ENCODE measurements around the gene HNRNPUL1. TPM values are rescaled to one million over a fixed set of nuclear protein-coding genes. Genes with fewer than 3 reads are reported as not detected.
A peak's percentile ranks its signal among the peaks of the same experiment; 100 is the strongest.

HNRNPUL1 gene
- total and polyA plus RNA-seq, 12 donors: 55.5 to 151 (median 106) TPM

DNA sequence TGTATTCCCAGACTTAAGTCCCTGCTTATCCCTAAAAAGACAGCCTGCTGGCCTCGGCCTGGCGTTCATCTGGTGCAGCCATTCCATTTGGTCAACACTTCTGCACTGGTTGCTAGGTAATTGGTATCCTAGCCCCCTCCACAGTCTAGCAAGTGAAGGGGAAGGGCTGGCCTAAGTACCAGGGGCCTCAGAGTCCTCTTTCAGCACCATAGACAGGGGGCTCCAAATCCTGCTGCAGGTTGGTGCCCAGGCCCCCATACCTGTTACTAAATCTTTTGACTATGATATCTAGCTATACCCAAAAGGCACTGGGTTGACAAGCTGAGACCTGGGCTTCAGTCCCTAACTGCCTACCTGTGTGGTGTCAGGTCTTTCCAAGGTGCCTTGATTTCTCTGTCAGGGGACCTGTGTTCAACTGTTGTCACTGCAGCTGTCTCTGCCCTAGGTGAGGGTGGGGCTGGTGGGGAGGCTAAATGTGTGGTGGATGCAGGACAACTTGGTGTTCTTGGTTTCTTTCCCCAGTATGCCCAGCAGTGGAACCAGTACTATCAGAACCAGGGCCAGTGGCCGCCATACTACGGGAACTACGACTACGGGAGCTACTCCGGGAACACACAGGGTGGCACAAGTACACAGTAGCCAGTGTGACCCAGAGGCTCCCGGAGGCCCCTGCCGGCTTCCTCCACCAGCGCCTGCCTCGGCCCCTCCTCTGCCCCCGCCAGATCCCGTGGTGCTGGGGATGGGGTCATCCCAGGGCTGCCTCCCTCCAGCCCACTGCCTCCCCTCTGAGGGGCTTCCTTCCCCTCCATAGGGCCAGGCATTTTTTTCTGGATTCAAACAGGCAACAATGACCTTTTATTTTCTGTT lies 42.0 kb downstream of the HNRNPUL1 start:
- intact Hi-C loops (cut with DNase I): loop anchor here in 5 of 10 donors (5.0 kb wide), 4 partner anchors 39 to 334 kb away; partner anchors contain the start of gene B3GNT8 (in 1 of the 5)
- peaks cover 8 to 80% (median 46%) of the 10 kb centered on the region in 9 donors for H3K4me1 ChIP-seq
- peak overlapping the region in 1 of 10 donors; percentile 12 for H3K4me3 ChIP-seq
- ATAC-seq: no peak
- H3K27ac ChIP-seq: peak overlapping the region in 4 of 10 donors; percentile 10 to 99 (median 94)
- 81 to 83% methylated on average over 13 of the region's 13 CpGs for WGBS, 2 donors
- peaks cover 3 to 71% (median 50%) of the 10 kb centered on the region in 9 donors for H3K36me3 ChIP-seq
- H3K9me3 ChIP-seq: no peaks in the 10 kb centered on the region
- TF ChIP-seq, protein P1, sequence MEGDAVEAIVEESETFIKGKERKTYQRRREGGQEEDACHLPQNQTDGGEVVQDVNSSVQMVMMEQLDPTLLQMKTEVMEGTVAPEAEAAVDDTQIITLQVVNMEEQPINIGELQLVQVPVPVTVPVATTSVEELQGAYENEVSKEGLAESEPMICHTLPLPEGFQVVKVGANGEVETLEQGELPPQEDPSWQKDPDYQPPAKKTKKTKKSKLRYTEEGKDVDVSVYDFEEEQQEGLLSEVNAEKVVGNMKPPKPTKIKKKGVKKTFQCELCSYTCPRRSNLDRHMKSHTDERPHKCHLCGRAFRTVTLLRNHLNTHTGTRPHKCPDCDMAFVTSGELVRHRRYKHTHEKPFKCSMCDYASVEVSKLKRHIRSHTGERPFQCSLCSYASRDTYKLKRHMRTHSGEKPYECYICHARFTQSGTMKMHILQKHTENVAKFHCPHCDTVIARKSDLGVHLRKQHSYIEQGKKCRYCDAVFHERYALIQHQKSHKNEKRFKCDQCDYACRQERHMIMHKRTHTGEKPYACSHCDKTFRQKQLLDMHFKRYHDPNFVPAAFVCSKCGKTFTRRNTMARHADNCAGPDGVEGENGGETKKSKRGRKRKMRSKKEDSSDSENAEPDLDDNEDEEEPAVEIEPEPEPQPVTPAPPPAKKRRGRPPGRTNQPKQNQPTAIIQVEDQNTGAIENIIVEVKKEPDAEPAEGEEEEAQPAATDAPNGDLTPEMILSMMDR (IDR thresholded peaks at IDR 0.05): no peak
- no peaks in the 10 kb centered on the region for H3K27me3 ChIP-seq
- DNase-seq: no peak

DNA sequence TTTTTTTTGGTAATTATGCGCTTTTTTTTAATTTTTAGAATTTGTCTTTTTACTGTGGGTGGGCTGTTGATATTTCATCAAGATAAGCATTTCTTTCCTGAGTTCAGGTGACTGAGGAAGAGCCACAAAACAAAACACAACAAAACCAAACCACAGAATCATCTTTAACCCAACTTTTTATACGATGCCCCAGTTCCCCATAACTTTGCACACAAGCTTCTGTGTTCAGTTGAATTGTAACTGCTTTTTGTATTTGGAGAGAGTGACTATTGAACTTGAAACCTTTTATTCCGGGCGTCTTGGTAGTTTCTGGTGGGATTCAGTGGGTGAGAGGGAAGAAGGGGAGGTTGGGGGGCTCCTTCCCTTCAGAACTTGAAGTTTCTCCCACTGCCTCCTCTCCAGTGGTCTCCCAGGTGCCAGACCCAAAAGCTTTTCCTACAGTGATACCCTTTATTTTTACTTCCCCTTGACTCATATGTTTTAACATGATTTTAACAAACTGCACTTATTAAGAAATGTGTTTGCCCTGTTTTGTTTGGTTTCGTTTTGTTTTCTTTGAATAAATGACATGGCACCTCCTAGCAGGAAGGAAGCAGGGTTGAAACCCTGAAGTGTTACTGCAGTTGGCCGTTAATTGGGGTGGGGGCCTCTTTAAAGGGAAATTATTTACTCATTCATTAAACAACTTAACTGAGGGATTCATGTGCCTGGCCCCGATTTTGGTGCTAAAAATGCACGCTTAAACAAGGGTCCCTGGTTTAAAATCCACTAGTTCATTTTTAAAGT lies 43.1 kb downstream of the HNRNPUL1 start:
- peak overlapping the region in 9 of 10 donors; percentile 74 to 99 (median 95) for H3K27ac ChIP-seq
- 73 to 75% methylated on average over 8 of the region's 8 CpGs for WGBS, 2 donors
- ATAC-seq: no peak
- H3K36me3 ChIP-seq: peaks cover 3 to 65% (median 46%) of the 10 kb centered on the region in 9 donors
- TF ChIP-seq, protein P1 (IDR thresholded peaks at IDR 0.05): no peak
- no peak for DNase-seq
- intact Hi-C loops (cut with DNase I): loop anchor here in 5 of 10 donors (5.0 kb wide), 4 partner anchors 40 to 335 kb away; partner anchors contain the start of gene B3GNT8 (in 1 of the 5)
- H3K4me3 ChIP-seq: no peak overlapping the region
- peaks cover 11 to 80% (median 51%) of the 10 kb centered on the region in 9 donors for H3K4me1 ChIP-seq
- no peaks in the 10 kb centered on the region for H3K9me3 ChIP-seq
- H3K27me3 ChIP-seq: no peaks in the 10 kb centered on the region

DNA sequence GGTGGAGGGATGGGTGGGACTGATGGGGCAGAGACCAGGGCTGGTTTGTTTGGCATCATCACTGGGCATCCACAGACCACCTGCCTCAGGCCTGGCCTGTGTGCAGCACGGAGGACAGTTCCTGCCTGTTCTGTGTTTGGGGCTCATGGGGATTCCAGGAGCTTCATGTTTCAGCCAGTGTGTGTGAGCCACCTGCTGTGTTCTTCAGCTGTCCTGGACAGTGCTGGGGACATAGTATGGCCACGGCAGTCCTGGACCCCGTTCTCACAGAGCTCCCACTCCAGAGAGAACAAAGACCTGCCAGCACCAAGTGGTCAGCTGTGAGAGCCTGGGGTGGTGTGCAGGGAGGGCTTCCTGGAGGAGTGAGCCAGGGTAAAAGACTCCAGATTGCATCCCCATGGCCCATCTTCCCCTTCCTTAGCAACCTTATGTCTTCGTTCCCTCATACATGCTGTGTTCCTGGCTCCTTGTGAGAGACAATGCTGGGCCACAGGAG lies 43.8 kb downstream of the HNRNPUL1 start:
- Histone ChIP-seq H3K4me3 (peak overlapping the region in 1 of 10 donors; percentile 84), H3K27me3 (no peaks in the 10 kb centered on the region), H3K4me1 (peaks cover 11 to 76% (median 51%) of the 10 kb centered on the region in 9 donors), H3K36me3 (peaks cover 3 to 65% (median 50%) of the 10 kb centered on the region in 9 donors), H3K9me3 (no peaks in the 10 kb centered on the region), H3K27ac (peak overlapping the region in 9 of 10 donors; percentile 74 to 99 (median 95))
- intact Hi-C loops (cut with DNase I): loop anchor here (1.0 to 5.0 kb wide), 9 partner anchors 41 to 336 kb away; partner anchors contain the start of genes HNRNPUL1 (in 3 of the 10) and B3GNT8 (in 1 of the 10)
- TF ChIP-seq, protein P1 (IDR thresholded peaks at IDR 0.05): no peak
- DNase-seq (no peak), ATAC-seq (peak in 5 of 8 donors; percentile 0 to 3 (median 1))
- WGBS, 2 donors: 35 to 41% methylated on average over 4 of the region's 4 CpGs

Data from heart right ventricle (tissue), 16 donors.